ENCODE data around the gene PIGP. TPM values are rescaled to one million over a fixed set of nuclear protein-coding genes. Genes with fewer than 3 reads are reported as not detected.
A peak's percentile ranks its signal among the peaks of the same experiment; 100 is the strongest.

PIGP gene
- total RNA-seq, 1 donor from 2014 or later = 15.9 TPM

GRCh38 chr21:37064841-37065240 is 8.0 kb downstream of the PIGP start:
- no peak for TF ChIP-seq CTCF (IDR thresholded peaks at IDR 0.05; ENCODE audit: insufficient read depth, low read length, poor library complexity, severe bottlenecking)
- Histone ChIP-seq H3K36me3 (ENCODE audit: control insufficient read depth, insufficient read depth, low read length) (no peaks in the 10 kb centered on the region), H3K4me3 (ENCODE audit: low read depth, low read length) (no peak overlapping the region), H3K27me3 (ENCODE audit: control insufficient read depth, insufficient read depth, low read length) (no peaks in the 10 kb centered on the region)
- no peak for DNase-seq (ENCODE audit: low read depth)

GRCh38 chr21:37063433-37063832 is 9.4 kb downstream of the PIGP start:
- no peaks in the 10 kb centered on the region for H3K27me3 ChIP-seq (ENCODE audit: control insufficient read depth, insufficient read depth, low read length)
- TF ChIP-seq CTCF (IDR thresholded peaks at IDR 0.05; ENCODE audit: insufficient read depth, low read length, poor library complexity, severe bottlenecking) = no peak

GRCh38 chr21:37062593-37062935 is 10.3 kb downstream of the PIGP start:
- DNase-seq (ENCODE audit: low read depth) = no peak
- no peak for TF ChIP-seq CTCF (IDR thresholded peaks at IDR 0.05; ENCODE audit: insufficient read depth, low read length, poor library complexity, severe bottlenecking)
- H3K4me3 ChIP-seq (ENCODE audit: low read depth, low read length) = no peak overlapping the region
- H3K27me3 ChIP-seq (ENCODE audit: control insufficient read depth, insufficient read depth, low read length) = no peaks in the 10 kb centered on the region
- no peaks in the 10 kb centered on the region for H3K36me3 ChIP-seq (ENCODE audit: control insufficient read depth, insufficient read depth, low read length)

More at GRCh38 chr21:37063433-37063832, 9.4 kb downstream of the PIGP start:
- Histone ChIP-seq H3K36me3 (ENCODE audit: control insufficient read depth, insufficient read depth, low read length) (no peaks in the 10 kb centered on the region), H3K4me3 (ENCODE audit: low read depth, low read length) (no peak overlapping the region)
- no peak for DNase-seq (ENCODE audit: low read depth)

GRCh38 chr21:37061926-37062592 is 10.8 kb downstream of the PIGP start:
- DNase-seq (ENCODE audit: low read depth) = no peak
- TF ChIP-seq CTCF (IDR thresholded peaks at IDR 0.05; ENCODE audit: insufficient read depth, low read length, poor library complexity, severe bottlenecking) = no peak
- H3K4me3 ChIP-seq (ENCODE audit: low read depth, low read length) = no peak overlapping the region
- no peaks in the 10 kb centered on the region for H3K36me3 ChIP-seq (ENCODE audit: control insufficient read depth, insufficient read depth, low read length)
- H3K27me3 ChIP-seq (ENCODE audit: control insufficient read depth, insufficient read depth, low read length) = no peaks in the 10 kb centered on the region

- TF ChIP-seq CTCF (IDR thresholded peaks at IDR 0.05; ENCODE audit: insufficient read depth, low read length, poor library complexity, severe bottlenecking) = peak; percentile 20
- Histone ChIP-seq H3K4me3 (ENCODE audit: low read depth, low read length) (no peak overlapping the region), H3K36me3 (ENCODE audit: control insufficient read depth, insufficient read depth, low read length) (no peaks in the 10 kb centered on the region), H3K27me3 (ENCODE audit: control insufficient read depth, insufficient read depth, low read length) (no peaks in the 10 kb centered on the region)
- DNase-seq (ENCODE audit: low read depth) = peak; percentile 97
These were observed 12.6 kb downstream of the PIGP start for GRCh38 chr21:37060296-37060695.

- no peak for DNase-seq (ENCODE audit: low read depth)
- H3K36me3 ChIP-seq (ENCODE audit: control insufficient read depth, insufficient read depth, low read length) = no peaks in the 10 kb centered on the region
- H3K27me3 ChIP-seq (ENCODE audit: control insufficient read depth, insufficient read depth, low read length) = no peaks in the 10 kb centered on the region
- H3K4me3 ChIP-seq (ENCODE audit: low read depth, low read length) = no peak overlapping the region
- TF ChIP-seq CTCF (IDR thresholded peaks at IDR 0.05; ENCODE audit: insufficient read depth, low read length, poor library complexity, severe bottlenecking) = no peak
These were observed 13.7 kb downstream of the PIGP start for GRCh38 chr21:37059181-37059580.
